Kidney epithelial cell (primary cell): ENCODE data around the gene SYP. TPM values are rescaled to one million over a fixed set of nuclear protein-coding genes. Genes with fewer than 3 reads are reported as not detected.
A peak's percentile ranks its signal among the peaks of the same experiment; 100 is the strongest.
"Not testable (repeated sequence)": the region's sequence is repeated elsewhere in the genome, so short reads cannot be mapped to it uniquely, and the experiment has no call there.

Source experiments
- DNase-seq: peaks from one replicate; pipeline ENCODE4 v3.0.0-alpha.2; 2010; ENCODE audit warnings: low read depth
- H3K27me3 ChIP-seq: 2 replicates; pipeline ENCODE4 v1.6.0; 2011; ENCODE audit warnings: low read length; ENCODE audit not compliant: control insufficient read depth, insufficient read depth
- H3K36me3 ChIP-seq: 2 replicates; pipeline ENCODE4 v1.5.1; 2011; ENCODE audit warnings: low read length; ENCODE audit not compliant: control insufficient read depth, insufficient read depth
- H3K4me3 ChIP-seq: 2 replicates; pipeline ENCODE4 v1.5.1; 2011; ENCODE audit warnings: low read depth, mild to moderate bottlenecking, control low read depth, low read length
- total RNA-seq: library from RNA; depleted of rRNA; stranded (reverse); fragments of >200 nt; gene quantifications from 2 replicates; pipeline ENCODE4 v1.2.3, GENCODE V29; 2015
- TF ChIP-seq, protein P1 (sequence below): IDR thresholded peaks from 2 replicates; pipeline ENCODE4 v1.5.1; 2011; ENCODE audit warnings: mild to moderate bottlenecking, moderate library complexity, low read length, control low read depth, inconsistent platforms; ENCODE audit not compliant: insufficient read depth, poor library complexity, severe bottlenecking

The SYP gene
- total RNA-seq, 1 donor from 2014 or later = 1.0 TPM

DNA sequence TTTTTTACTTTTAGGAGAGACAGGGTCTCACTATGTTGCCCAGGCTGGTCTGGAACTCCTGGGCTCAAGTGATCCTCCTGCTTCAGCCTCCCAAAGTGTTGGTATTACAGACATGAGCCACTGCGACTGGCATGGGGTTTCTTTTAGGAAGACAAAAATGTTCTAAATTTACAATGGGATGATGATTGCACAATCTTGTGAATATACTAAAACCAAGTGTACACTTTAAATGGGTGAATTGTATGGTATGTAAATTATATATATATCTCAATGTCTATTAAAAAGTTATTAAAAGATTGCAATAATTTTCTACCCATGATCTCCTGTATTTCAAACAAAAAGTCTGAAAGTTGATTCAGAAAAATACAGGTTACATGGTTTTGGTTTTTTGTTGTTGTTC lies 46.5 kb downstream of the SYP start:
- TF ChIP-seq, protein P1, sequence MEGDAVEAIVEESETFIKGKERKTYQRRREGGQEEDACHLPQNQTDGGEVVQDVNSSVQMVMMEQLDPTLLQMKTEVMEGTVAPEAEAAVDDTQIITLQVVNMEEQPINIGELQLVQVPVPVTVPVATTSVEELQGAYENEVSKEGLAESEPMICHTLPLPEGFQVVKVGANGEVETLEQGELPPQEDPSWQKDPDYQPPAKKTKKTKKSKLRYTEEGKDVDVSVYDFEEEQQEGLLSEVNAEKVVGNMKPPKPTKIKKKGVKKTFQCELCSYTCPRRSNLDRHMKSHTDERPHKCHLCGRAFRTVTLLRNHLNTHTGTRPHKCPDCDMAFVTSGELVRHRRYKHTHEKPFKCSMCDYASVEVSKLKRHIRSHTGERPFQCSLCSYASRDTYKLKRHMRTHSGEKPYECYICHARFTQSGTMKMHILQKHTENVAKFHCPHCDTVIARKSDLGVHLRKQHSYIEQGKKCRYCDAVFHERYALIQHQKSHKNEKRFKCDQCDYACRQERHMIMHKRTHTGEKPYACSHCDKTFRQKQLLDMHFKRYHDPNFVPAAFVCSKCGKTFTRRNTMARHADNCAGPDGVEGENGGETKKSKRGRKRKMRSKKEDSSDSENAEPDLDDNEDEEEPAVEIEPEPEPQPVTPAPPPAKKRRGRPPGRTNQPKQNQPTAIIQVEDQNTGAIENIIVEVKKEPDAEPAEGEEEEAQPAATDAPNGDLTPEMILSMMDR = no peak
- Histone ChIP-seq H3K27me3 (no peaks in the 10 kb centered on the region), H3K4me3 (no peak overlapping the region)

GRCh38 chrX:49149291-49149690 lies 50.7 kb downstream of the SYP start:
- DNase-seq, H3K36me3 ChIP-seq, H3K27me3 ChIP-seq, H3K4me3 ChIP-seq: not testable (repeated sequence)

More for the DNA sequence above, 46.5 kb downstream of the SYP start:
- no peak for DNase-seq
- no peaks in the 10 kb centered on the region for H3K36me3 ChIP-seq

DNA sequence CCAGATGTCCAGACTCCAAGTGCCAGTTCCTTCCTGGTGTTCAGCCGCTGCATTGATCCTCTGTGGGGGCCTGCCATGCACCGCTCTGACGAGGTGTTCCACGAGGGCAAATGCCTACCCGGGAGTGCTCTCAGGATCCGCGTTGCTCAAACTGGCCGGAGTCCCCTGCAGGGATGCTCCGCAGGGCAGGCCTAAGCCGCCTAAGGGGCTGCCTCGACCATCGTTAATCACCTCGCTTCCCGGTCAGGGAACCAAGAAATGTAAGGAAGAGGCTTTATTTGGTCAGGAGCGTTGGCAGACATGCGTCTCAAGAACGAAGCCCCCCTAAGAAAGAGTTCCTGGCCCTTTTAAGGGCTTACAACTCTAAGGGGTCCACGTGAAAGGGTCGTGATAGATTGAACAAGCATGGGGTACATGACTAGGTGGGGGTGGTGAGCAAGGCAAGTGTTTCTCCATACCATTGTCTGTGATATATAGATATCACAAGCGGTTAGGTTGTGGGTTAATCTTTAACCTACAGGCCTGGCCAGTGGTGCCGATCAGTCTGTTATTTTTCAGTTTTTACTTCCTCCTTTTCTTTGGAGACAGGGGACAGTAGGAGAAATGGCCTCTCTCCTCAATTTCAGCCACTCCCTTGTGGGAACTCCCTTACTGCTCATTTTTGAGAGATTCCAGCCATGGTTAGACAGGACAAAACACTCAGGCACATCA lies 51.4 kb downstream of the SYP start:
- not testable (repeated sequence) for H3K27me3 ChIP-seq, DNase-seq, H3K36me3 ChIP-seq, H3K4me3 ChIP-seq

GRCh38 chrX:49147936-49148335 lies 52.1 kb downstream of the SYP start:
- no peaks in the 10 kb centered on the region for H3K36me3 ChIP-seq
- no peaks in the 10 kb centered on the region for H3K27me3 ChIP-seq
- no peak overlapping the region for H3K4me3 ChIP-seq
- DNase-seq = no peak
- TF ChIP-seq, protein P1 = no peak

DNA sequence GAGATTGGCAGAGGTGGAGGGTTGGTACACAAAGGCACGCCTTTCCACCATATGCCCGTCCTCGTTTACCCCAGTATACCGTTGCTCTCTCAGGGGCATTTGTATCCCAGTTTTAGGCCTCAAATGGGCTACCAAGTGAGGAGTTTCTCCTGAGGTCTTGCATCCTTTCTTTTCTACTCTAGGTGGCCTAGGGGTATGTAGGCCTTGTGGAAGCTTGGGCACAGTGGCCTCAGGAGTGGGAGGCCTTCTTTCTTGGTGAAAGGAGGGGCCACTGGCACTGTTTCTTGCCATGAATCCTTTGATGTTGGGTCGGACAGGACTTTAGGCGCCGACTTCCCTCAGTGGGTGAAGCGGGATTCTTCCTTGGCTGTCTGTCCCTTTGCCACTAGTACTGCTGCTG lies 52.7 kb downstream of the SYP start:
- DNase-seq = no peak
- TF ChIP-seq, protein P1 = no peak
- no peaks in the 10 kb centered on the region for H3K27me3 ChIP-seq
- no peaks in the 10 kb centered on the region for H3K36me3 ChIP-seq
- H3K4me3 ChIP-seq = no peak overlapping the region

DNA sequence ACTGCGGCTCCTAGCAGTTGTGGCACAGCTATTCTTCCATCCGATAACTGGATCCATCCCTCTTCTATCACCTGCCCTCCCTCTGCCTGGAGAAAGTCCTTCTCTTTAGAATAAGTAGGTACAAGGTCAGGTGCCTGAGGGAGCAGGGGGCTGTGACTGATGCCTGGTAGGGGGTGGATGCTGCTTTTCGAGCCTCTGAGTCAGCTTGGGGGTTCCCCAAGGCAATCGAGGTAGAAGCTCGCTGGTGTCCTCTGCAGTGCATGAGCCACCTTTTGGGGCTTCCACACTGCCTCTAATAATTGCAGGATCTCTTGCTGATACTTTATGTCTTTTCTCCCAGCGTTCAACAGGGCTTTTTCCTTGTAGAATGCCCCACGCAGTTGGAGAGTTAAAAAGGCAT lies 56.8 kb downstream of the SYP start:
- H3K36me3 ChIP-seq, H3K27me3 ChIP-seq, DNase-seq: not testable (repeated sequence)

DNA sequence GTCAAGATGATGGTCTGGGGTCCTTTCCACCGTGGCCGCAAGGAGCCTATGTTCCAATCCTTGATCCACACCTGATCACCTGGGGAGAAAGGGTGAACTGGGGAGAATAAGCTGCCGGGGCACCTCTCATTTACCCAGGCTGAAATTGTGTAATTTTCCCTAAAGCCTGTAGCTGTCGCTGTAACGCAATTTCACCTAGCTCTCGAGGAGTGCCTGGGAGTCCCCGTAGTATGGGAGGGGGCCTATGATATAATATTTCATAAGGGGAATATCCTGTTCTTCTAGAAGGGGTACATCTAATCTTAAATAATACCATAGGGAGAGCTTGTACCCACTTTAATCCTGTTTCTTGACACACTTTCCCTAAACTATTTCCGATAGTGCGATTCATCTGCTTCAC lies 57.7 kb downstream of the SYP start:
- DNase-seq, H3K4me3 ChIP-seq, H3K36me3 ChIP-seq, H3K27me3 ChIP-seq: not testable (repeated sequence)
- TF ChIP-seq, protein P1 = peak; percentile 29

More for the DNA sequence above, 56.8 kb downstream of the SYP start:
- not testable (repeated sequence) for H3K4me3 ChIP-seq
